Endothelial cell of umbilical vein (primary cell): ENCODE results near the gene PHACTR1. TPM values are rescaled to one million over a fixed set of nuclear protein-coding genes. Genes with fewer than 3 reads are reported as not detected.

ENCODE experiments used
- BruUV-seq: library from RNA; stranded (reverse); fragments of 400-500 nt; replicated peaks from 2 replicates; lab custom pipeline; 2021; lab: Mats Ljungman, UMichigan
- CTCF ChIA-PET: fragments of 300-600, 350-600 bp; sonication (Branson Sonifier 250); formaldehyde crosslinking; loops from one replicate; lab custom pipeline; 2021; ENCODE audit warnings: antibody characterized with exemption, inconsistent platforms; lab: Charles Lee
- POLR2A ChIA-PET: fragments of 300-600, 350-600 bp; sonication (Branson Sonifier 250); formaldehyde crosslinking; loops from one replicate; lab custom pipeline; 2021; ENCODE audit warnings: antibody characterized with exemption, inconsistent platforms; lab: Charles Lee
- DNase-seq: peaks from one replicate; pipeline ENCODE4 v3.0.0-alpha.2; 2011; ENCODE audit warnings: low read depth, low spot score
- FAIRE-seq: peaks from 2 replicates; lab custom pipeline; 2011; peaks lifted over from hg19 to GRCh38; lab: Jason Lieb, UNC
- H2AFZ ChIP-seq: 2 replicates; pipeline ENCODE4 v1.6.0; 2012; ENCODE audit warnings: low read depth, low read length, control low read depth, inconsistent platforms
- H3K27ac ChIP-seq: 2 replicates; pipeline ENCODE4 v1.5.1; 2011; ENCODE audit warnings: low read depth, mild to moderate bottlenecking, control low read depth, low read length, moderate library complexity; ENCODE audit not compliant: insufficient read depth
- H3K27me3 ChIP-seq, 2 experiments: 2 replicates each; pipeline versions ENCODE4 v1.6.0 to v1.6.1; 2011; ENCODE audit warnings: low read length in 2 of 2, mixed read lengths in 1 of 2; ENCODE audit not compliant: control insufficient read depth in 2 of 2, insufficient read depth in 2 of 2
- H3K36me3 ChIP-seq, 2 experiments: 2 replicates in 1 of 2; 3 replicates in 1 of 2; pipeline ENCODE4 v1.5.1; 2011; ENCODE audit warnings: low read length in 2 of 2, mild to moderate bottlenecking in 1 of 2, moderate library complexity in 1 of 2; ENCODE audit not compliant: control insufficient read depth in 2 of 2, insufficient read depth in 2 of 2; ENCODE audit errors: extremely low read depth in 1 of 2
- H3K4me1 ChIP-seq: 3 replicates; pipeline ENCODE4 v1.5.1; 2011; ENCODE audit warnings: mild to moderate bottlenecking, low read length; ENCODE audit not compliant: control insufficient read depth, insufficient read depth; ENCODE audit errors: extremely low read depth
- H3K4me2 ChIP-seq: 2 replicates; pipeline ENCODE4 v1.6.1; 2011; ENCODE audit warnings: low read length, control low read depth, mixed read lengths; ENCODE audit not compliant: insufficient read depth
- H3K4me3 ChIP-seq, 3 experiments: fragments of 200-600 bp in 1 of 3; sonication (generic), shearing (Covaris generic) in 1 of 3; replicated peaks in 1 of 3; 2 replicates each; pipeline ENCODE4 v1.5.1; 2011 to 2016; ENCODE audit warnings: control low read depth in 3 of 3, low read length in 3 of 3, mild to moderate bottlenecking in 2 of 3, inconsistent platforms in 1 of 3, low read depth in 1 of 3, moderate library complexity in 1 of 3; ENCODE audit not compliant: insufficient read depth in 1 of 3
- H3K79me2 ChIP-seq: 2 replicates; pipeline ENCODE4 v1.6.0; 2012; ENCODE audit warnings: low read length, inconsistent platforms; ENCODE audit not compliant: control insufficient read depth, insufficient read depth
- H3K9ac ChIP-seq: replicated peaks from 2 replicates; pipeline ENCODE3; 2011; ENCODE audit warnings: low read length, control low read depth; ENCODE audit not compliant: insufficient read depth; ENCODE audit errors: extremely low read depth
- H3K9me1 ChIP-seq: replicated peaks from 3 replicates; pipeline ENCODE4 v1.6.0; 2011; ENCODE audit warnings: mild to moderate bottlenecking, low read length; ENCODE audit not compliant: control insufficient read depth, insufficient read depth; ENCODE audit errors: extremely low read depth
- H3K9me3 ChIP-seq: replicated peaks from 2 replicates; pipeline ENCODE4 v1.5.1; 2012; ENCODE audit warnings: low read length, inconsistent platforms; ENCODE audit not compliant: control insufficient read depth, insufficient read depth
- H4K20me1 ChIP-seq: replicated peaks from 2 replicates; pipeline ENCODE3; 2011; ENCODE audit warnings: mild to moderate bottlenecking, low read length; ENCODE audit not compliant: control insufficient read depth, insufficient read depth; ENCODE audit errors: extremely low read depth
- CTCF ChIP-seq, 2 donors: IDR thresholded peaks; 1 replicate in 1 of 2; 2 replicates in 1 of 2; pipeline ENCODE4 v1.5.1; 2011; ENCODE audit warnings: low read length in 2 of 2, mild to moderate bottlenecking in 2 of 2, moderate library complexity in 2 of 2, control low read depth in 1 of 2, inconsistent platforms in 1 of 2, low read depth in 1 of 2; ENCODE audit not compliant: insufficient read depth in 1 of 2; ENCODE audit errors: extremely low read depth in 1 of 2
- EZH2 ChIP-seq: IDR thresholded peaks from 2 replicates; pipeline ENCODE4 v1.6.1; 2012; ENCODE audit warnings: borderline replicate concordance, low read depth, mild to moderate bottlenecking, moderate library complexity, low read length, inconsistent platforms; ENCODE audit not compliant: severe bottlenecking
- FOS ChIP-seq: IDR thresholded peaks from 2 replicates; pipeline ENCODE4 v1.6.1; 2011; ENCODE audit warnings: mild to moderate bottlenecking, low read length, moderate library complexity, borderline replicate concordance; ENCODE audit not compliant: insufficient read depth
- GATA2 ChIP-seq: IDR thresholded peaks from 2 replicates; pipeline ENCODE4 v1.7.0; 2011; ENCODE audit warnings: low read depth, mild to moderate bottlenecking, moderate library complexity, mixed read lengths, low read length; ENCODE audit not compliant: insufficient read length, insufficient read depth
- JUN ChIP-seq: IDR thresholded peaks from 2 replicates; pipeline ENCODE4 v1.6.1; 2011; ENCODE audit warnings: borderline replicate concordance, low read depth; ENCODE audit not compliant: insufficient read length, insufficient read depth
- MAX ChIP-seq: IDR thresholded peaks from 2 replicates; pipeline ENCODE4 v1.6.1; 2011; ENCODE audit not compliant: insufficient read depth, insufficient read length
- MYC ChIP-seq: IDR thresholded peaks from one replicate; pipeline ENCODE4 v1.6.1; 2011; ENCODE audit warnings: mild to moderate bottlenecking, low read depth, low read length
- POLR2A ChIP-seq: IDR thresholded peaks from 2 replicates; pipeline ENCODE4 v1.6.1; 2012; ENCODE audit warnings: low read depth, mild to moderate bottlenecking, control low read depth, low read length
- POLR2AphosphoS5 ChIP-seq: IDR thresholded peaks from 2 replicates; pipeline ENCODE4 v1.6.1; 2012; ENCODE audit warnings: low read depth, mild to moderate bottlenecking, control low read depth, low read length, moderate library complexity; ENCODE audit not compliant: insufficient read depth
- dilution Hi-C: fragments of 300-500 bp; cut with MboI; formaldehyde crosslinking; loops from one replicate; pipeline ENCODE4 v1.15.0; 2019; ENCODE audit warnings: low sequenced_read_pairs; ENCODE audit not compliant: extremely low pct_ligation_motif_present
- intact Hi-C: fragments of 100-400 bp; cut with micrococcal nuclease; formaldehyde crosslinking; loops from one replicate; pipeline ENCODE4 v1.10.0; 2022
- polyA plus RNA-seq, 4 experiments: library from polyadenylated mRNA; depleted of rRNA in 3 of 4; stranded (reverse) in 3 of 4; unstranded in 1 of 4; fragments of >200 nt; gene quantifications; 2 replicates each; pipeline versions ENCODE4 v1.2.1 to v1.2.3, GENCODE V29; 2011 to 2012; ENCODE audit warnings: missing spikeins in 1 of 4
- total RNA-seq: library from RNA; stranded (reverse); gene quantifications from 2 replicates; pipeline ENCODE4 v1.2.3, GENCODE V29; 2021

Gene PHACTR1
- total and polyA plus RNA-seq, 2 donors (not counting 3 experiments of a cell fraction or from before 2014, with no cell fraction given) = 2.4 to 23.2 TPM

DNA sequence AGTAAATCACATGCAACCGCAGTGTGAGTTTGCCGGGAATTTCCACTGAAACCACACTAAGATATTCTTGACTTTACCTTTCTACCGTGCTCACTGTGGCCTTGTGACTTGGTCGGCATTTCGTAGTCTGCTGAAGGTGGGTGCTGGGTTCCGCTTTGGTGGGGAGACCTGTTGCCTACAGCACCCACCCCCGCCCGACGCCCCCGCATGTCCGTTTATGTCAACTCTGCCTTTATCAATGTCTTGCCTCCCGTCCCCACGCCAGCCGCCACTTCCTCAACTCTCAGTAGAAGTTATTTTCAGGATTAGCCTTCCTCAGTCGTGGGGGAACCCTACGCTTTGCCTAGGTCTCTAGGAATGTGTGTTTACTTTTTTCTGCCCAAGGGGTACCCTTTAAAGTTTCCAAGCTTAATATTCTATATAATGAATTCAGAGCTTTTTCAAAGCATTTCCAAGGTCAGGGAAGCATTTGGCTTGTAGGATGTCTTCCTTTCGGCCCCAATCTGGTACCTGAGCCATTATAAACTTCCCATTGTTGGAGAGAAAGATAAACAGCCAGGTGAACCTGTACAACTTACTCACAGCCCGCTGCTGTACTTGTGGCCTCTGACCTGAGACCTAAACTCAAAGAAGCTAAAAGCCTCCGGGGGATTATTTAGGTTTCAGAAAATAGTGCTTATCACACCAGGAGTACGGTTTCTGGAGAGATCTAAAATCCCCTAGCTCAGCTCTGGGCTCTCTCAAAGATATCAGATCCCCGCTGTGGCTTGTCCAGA is 557.6 kb downstream of the PHACTR1 start:
- H3K4me2 ChIP-seq = no peak overlapping the region
- no peaks in the 10 kb centered on the region for H4K20me1 ChIP-seq
- no peak overlapping the region for H3K27ac ChIP-seq
- H2AFZ ChIP-seq = no peak overlapping the region
- intact Hi-C loops = no loop called here
- POLR2A ChIA-PET = no interaction called here
- no peaks in the 10 kb centered on the region for H3K9me1 ChIP-seq
- no peaks in the 10 kb centered on the region for H3K4me1 ChIP-seq
- no peaks in the 10 kb centered on the region for H3K9me3 ChIP-seq
- no TSS peak for BruUV-seq
- H3K36me3 ChIP-seq = no peaks in the 10 kb centered on the region
- no peaks in the 10 kb centered on the region for H3K79me2 ChIP-seq
- DNase-seq (no peak), FAIRE-seq (no peak)
- dilution Hi-C loops = no loop called here
- no peak overlapping the region for H3K4me3 ChIP-seq
- no peaks in the 10 kb centered on the region for H3K27me3 ChIP-seq
- CTCF ChIA-PET = interaction anchor here (1.1 to 1.4 kb wide), 2 partner anchors 10 to 12 kb away, joined by 3 read pairs; no protein-coding TSS in a partner anchor
- no peak overlapping the region for H3K9ac ChIP-seq
- TF ChIP-seq EZH2 (no peak), CTCF (IDR thresholded peaks at IDR 0.05; ENCODE audit: extremely low read depth in 1 of 2, insufficient read depth in 1 of 2, low read depth in 1 of 2, low read length in 2 of 2) (no peak), MAX (no peak), GATA2 (no peak), POLR2AphosphoS5 (no peak), MYC (no peak), POLR2A (no peak), JUN (no peak), FOS (no peak)
